Smooth muscle cell (in vitro differentiated cells): ENCODE results near the gene CSDE1. TPM values are rescaled to one million over a fixed set of nuclear protein-coding genes. Genes with fewer than 3 reads are reported as not detected.
"Not testable (repeated sequence)": the region's sequence is repeated elsewhere in the genome, so short reads cannot be mapped to it uniquely, and the experiment has no call there.

ENCODE experiments used
- DNase-seq: peaks from one replicate; lab custom pipeline; 2025; ENCODE audit not compliant: unreplicated experiment; lab: John Stamatoyannopoulos, UW
- H2AFZ ChIP-seq: fragments of 200-600 bp; sonication (generic); 2 replicates; pipeline ENCODE4 v1.6.0; 2016; ENCODE audit warnings: antibody characterized with exemption, low read depth, mild to moderate bottlenecking
- H3F3A ChIP-seq: fragments of 200-600 bp; sonication (generic); 2 replicates; pipeline ENCODE4 v1.6.0; 2017; ENCODE audit warnings: antibody characterized with exemption, low read depth
- H3K27ac ChIP-seq: fragments of 200-600 bp; sonication (generic); 2 replicates; pipeline ENCODE4 v1.5.1; 2016; ENCODE audit warnings: low read depth, mild to moderate bottlenecking
- H3K27me3 ChIP-seq: fragments of 200-600 bp; sonication (generic); 2 replicates; pipeline ENCODE4 v1.6.1; 2016; ENCODE audit warnings: low read depth, mild to moderate bottlenecking
- H3K36me3 ChIP-seq: fragments of 200-600 bp; sonication (generic); 2 replicates; pipeline ENCODE4 v1.5.1; 2016; ENCODE audit warnings: low read depth
- H3K4me1 ChIP-seq: fragments of 200-600 bp; sonication (generic); 2 replicates; pipeline ENCODE4 v1.5.1; 2016; ENCODE audit warnings: low read depth
- H3K4me2 ChIP-seq: fragments of 200-600 bp; sonication (generic); 2 replicates; pipeline ENCODE4 v1.6.0; 2016; ENCODE audit warnings: mild to moderate bottlenecking
- H3K4me3 ChIP-seq: fragments of 200-600 bp; sonication (generic); 2 replicates; pipeline ENCODE4 v1.5.1; 2016; ENCODE audit warnings: mild to moderate bottlenecking
- H3K79me2 ChIP-seq: fragments of 200-600 bp; sonication (generic); 2 replicates; pipeline ENCODE4 v1.6.0; 2016; ENCODE audit warnings: low read depth, mild to moderate bottlenecking
- H3K9ac ChIP-seq: fragments of 200-600 bp; sonication (generic); 2 replicates; pipeline ENCODE4 v1.6.0; 2016; ENCODE audit warnings: low read depth
- H3K9me3 ChIP-seq: fragments of 200-600 bp; sonication (generic); replicated peaks from 2 replicates; pipeline ENCODE4 v1.5.1; 2016; ENCODE audit warnings: low read depth
- H4K20me1 ChIP-seq: fragments of 200-600 bp; sonication (generic); 2 replicates; pipeline ENCODE4 v1.6.0; 2016; ENCODE audit warnings: low read depth
- WGBS: methylation state at CpG from one replicate; pipeline ENCODE4 v1.1.7; 2016; ENCODE audit warnings: low lambda C conversion rate; 5-methylcytosine and 5-hydroxymethylcytosine counted together
- polyA plus RNA-seq: library from polyadenylated mRNA; unstranded; fragments of >200 nt; fragmentation: Nextera tagmentation; extraction: Ambion mirVana; gene quantifications from 2 replicates; pipeline ENCODE4 v1.2.1, GENCODE V29; 2016
- total RNA-seq: library from RNA; depleted of rRNA; stranded (reverse); fragments of >200 nt; gene quantifications from 2 replicates; pipeline ENCODE4 v1.2.3, GENCODE V29; 2014
- TF ChIP-seq, protein P1 (sequence below): fragments of 200-600 bp; sonication (generic); IDR thresholded peaks from 2 replicates; pipeline ENCODE4 v1.5.1; 2017; ENCODE audit warnings: borderline replicate concordance, mild to moderate bottlenecking, antibody characterized with exemption; ENCODE audit not compliant: insufficient read depth, poor library complexity, severe bottlenecking

The CSDE1 gene
- total and polyA plus RNA-seq, 2 experiments from 2014 or later, result 173 to 768 TPM

DNA sequence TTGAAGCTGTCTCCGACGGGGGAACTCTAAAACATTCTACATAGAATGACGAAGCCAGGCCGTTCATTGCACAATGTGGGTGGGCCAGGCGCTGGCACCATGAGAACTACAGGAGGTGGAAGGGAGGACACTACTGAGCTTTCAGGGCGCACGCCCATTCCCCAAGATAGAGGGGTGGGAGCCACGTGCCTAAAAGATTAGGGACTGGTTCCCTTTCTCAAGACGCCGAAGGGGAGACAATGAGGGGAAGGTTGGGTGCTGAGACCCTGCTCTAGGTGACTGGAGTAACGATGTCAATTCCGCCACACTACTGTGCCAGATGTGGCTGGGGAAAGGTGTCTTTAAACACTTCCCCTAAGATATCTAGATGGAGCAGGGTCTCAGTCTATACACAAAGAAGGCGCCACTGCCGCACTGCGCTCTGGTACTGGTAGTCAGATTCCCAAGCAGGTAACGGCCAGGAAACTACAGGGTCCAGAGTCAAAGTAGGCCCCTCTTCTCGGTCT lies 782 bp downstream of the CSDE1 start:
- Histone ChIP-seq H4K20me1 (peaks cover 53% of the 10 kb centered on the region), H3F3A (peaks cover 3% of the 10 kb centered on the region)

DNA sequence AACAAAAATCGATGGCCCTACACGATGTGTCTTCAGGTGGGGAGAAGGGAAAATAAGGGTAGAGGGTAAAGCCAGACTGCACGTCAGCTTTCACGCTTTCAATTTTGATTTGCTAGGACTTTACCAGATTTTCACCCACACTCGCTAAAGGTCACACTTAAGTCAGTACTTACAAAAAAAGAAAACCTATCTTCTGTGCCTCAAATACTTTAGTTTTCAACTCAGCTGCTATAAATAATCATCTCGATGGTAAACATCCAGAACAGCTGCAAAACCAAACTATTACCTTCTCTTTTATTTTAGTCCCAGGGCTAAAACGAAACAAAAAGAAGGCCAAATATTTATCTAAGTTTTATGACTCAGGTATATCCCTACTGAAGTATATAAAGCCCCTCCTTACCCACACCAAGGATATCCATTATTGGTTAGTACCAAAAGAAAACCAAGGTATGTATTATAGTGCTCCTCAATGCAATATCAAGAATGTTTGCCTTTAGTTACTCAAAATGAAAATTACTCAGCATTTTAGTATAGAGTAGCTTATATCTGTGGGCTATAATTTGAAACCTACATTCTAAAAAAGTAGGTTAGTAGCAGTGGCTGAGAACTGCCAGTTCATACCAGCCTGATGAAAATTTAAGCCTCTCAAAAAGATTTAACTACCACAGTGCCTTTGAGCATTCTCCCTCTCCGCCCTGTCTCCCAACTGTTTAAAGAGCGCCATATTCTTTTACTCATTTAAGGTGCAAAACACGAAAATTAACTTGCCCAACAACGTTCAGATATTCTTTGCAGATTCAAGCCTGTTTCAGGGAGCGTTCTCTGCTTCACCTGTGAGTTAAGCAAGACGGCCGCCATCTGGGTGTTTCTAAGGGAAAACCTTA lies 1.5 kb downstream of the CSDE1 start:
- WGBS, result 37% methylated on average over 14 of the region's 14 CpGs
- Histone ChIP-seq H3K9me3 (no peaks in the 10 kb centered on the region), H4K20me1 (peaks cover 60% of the 10 kb centered on the region)

More for the DNA sequence above, 782 bp downstream of the CSDE1 start:
- H3K9me3 ChIP-seq, result no peaks in the 10 kb centered on the region
- peak overlapping the region; percentile 99 for H3K27ac ChIP-seq
- H3K79me2 ChIP-seq, result peaks cover 52% of the 10 kb centered on the region
- H3K36me3 ChIP-seq, result no peaks in the 10 kb centered on the region
- H3K27me3 ChIP-seq, result no peaks in the 10 kb centered on the region
- H3K4me2 ChIP-seq, result peak overlapping the region; percentile 95
- H3K4me1 ChIP-seq, result peaks cover 30% of the 10 kb centered on the region
- H2AFZ ChIP-seq, result no peak overlapping the region
- H3K9ac ChIP-seq, result peak overlapping the region; percentile 100
- DNase-seq, result no peak
- TF ChIP-seq, protein P1, sequence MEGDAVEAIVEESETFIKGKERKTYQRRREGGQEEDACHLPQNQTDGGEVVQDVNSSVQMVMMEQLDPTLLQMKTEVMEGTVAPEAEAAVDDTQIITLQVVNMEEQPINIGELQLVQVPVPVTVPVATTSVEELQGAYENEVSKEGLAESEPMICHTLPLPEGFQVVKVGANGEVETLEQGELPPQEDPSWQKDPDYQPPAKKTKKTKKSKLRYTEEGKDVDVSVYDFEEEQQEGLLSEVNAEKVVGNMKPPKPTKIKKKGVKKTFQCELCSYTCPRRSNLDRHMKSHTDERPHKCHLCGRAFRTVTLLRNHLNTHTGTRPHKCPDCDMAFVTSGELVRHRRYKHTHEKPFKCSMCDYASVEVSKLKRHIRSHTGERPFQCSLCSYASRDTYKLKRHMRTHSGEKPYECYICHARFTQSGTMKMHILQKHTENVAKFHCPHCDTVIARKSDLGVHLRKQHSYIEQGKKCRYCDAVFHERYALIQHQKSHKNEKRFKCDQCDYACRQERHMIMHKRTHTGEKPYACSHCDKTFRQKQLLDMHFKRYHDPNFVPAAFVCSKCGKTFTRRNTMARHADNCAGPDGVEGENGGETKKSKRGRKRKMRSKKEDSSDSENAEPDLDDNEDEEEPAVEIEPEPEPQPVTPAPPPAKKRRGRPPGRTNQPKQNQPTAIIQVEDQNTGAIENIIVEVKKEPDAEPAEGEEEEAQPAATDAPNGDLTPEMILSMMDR, result no peak
- under 1% methylated on average over 17 of the region's 17 CpGs for WGBS
- H3K4me3 ChIP-seq, result peak overlapping the region; percentile 83

DNA sequence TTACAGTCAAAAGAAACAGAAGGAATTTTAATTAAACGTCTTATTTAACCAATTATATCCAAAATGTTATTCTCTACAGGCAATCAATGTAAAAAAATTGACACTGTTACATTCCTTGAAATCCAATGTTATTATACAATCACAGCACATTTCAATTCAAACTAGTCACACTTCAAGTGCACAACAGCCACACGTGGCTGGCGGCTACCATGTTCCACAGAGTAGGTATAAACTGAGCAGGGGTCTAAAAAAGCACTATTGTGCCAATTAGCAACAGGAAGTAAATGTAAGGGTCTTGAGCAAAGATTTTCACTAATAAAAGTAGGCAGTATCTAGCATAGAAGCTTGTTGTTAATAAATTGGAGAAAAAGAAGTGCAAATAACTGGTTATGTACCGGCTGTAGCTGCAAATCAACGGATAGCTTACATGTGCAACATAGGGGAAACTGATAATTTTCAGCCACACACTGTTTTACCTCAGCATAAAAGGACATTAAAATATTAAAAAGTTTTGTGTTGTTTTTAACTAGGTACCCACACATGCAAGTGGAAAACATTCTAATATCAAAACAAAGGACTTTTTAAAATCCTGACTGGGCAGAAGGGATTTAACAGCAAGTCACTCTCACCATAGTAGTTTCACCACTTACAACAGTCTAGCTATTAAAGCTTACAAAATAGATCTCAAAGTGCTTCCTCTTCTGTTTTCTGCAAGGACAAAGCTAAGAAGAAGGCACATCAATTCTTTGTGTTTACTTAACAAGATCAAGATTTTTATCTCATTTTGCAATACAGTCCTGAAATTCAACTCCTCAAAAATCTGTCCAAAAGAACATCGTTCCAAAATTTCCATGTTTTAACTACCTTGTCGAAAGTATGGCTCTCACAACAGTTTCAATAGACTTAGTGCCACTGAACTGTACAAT lies 2.5 kb downstream of the CSDE1 start:
- peaks cover 30% of the 10 kb centered on the region for H3K4me1 ChIP-seq
- peak overlapping the region; percentile 99 for H3K27ac ChIP-seq
- peaks cover 70% of the 10 kb centered on the region for H3K79me2 ChIP-seq
- WGBS, result 77% methylated on average over 7 of the region's 7 CpGs
- peaks cover 3% of the 10 kb centered on the region for H3F3A ChIP-seq
- H3K36me3 ChIP-seq, result no peaks in the 10 kb centered on the region
- no peaks in the 10 kb centered on the region for H3K9me3 ChIP-seq
- no peaks in the 10 kb centered on the region for H3K27me3 ChIP-seq
- peak overlapping the region; percentile 83 for H3K4me3 ChIP-seq
- H3K4me2 ChIP-seq, result peak overlapping the region; percentile 95
- peaks cover 70% of the 10 kb centered on the region for H4K20me1 ChIP-seq
- DNase-seq, result no peak
- no peak overlapping the region for H2AFZ ChIP-seq
- TF ChIP-seq, protein P1, result no peak
- peak overlapping the region; percentile 100 for H3K9ac ChIP-seq

More for the DNA sequence above, 1.5 kb downstream of the CSDE1 start:
- no peaks in the 10 kb centered on the region for H3K36me3 ChIP-seq
- H3F3A ChIP-seq, result peaks cover 3% of the 10 kb centered on the region
- H3K79me2 ChIP-seq, result peaks cover 60% of the 10 kb centered on the region
- H3K9ac ChIP-seq, result peak overlapping the region; percentile 100
- no peak overlapping the region for H2AFZ ChIP-seq
- no peak for DNase-seq
- peak overlapping the region; percentile 83 for H3K4me3 ChIP-seq
- peak overlapping the region; percentile 95 for H3K4me2 ChIP-seq
- H3K27ac ChIP-seq, result peak overlapping the region; percentile 99
- no peaks in the 10 kb centered on the region for H3K27me3 ChIP-seq
- TF ChIP-seq, protein P1, result no peak
- peaks cover 30% of the 10 kb centered on the region for H3K4me1 ChIP-seq

DNA sequence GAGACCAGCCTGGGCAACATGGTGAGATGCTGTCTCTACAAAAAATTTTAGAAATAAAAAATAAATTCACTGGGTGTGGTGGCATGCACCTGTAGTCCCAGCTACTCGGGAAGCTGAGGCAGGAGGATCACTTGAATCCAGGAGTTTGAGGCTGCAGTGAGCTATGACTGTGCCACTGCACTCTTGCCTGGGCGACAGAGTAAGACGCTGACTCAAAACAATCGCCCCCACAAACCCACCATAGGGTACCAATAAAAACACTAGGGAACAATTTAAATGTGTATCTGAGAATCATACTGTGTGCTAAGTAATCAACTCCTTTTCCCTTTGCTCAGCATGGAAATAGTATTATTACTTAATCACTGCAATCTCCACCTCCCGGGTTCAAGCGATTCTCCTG lies 4.1 kb downstream of the CSDE1 start:
- H3K27me3 ChIP-seq, H3K9me3 ChIP-seq, H3K27ac ChIP-seq, H2AFZ ChIP-seq, H3K9ac ChIP-seq, H3K4me3 ChIP-seq, H3F3A ChIP-seq, DNase-seq: not testable (repeated sequence)
- Histone ChIP-seq H4K20me1 (peaks cover 86% of the 10 kb centered on the region), H3K36me3 (peaks cover 12% of the 10 kb centered on the region), H3K4me1 (peaks cover 30% of the 10 kb centered on the region), H3K4me2 (peak overlapping the region; percentile 17), H3K79me2 (peaks cover 86% of the 10 kb centered on the region)
- 93% methylated on average over 6 of the region's 6 CpGs for WGBS
